ENCODE measurements around the gene GDPD2. TPM values are rescaled to one million over a fixed set of nuclear protein-coding genes. Genes with fewer than 3 reads are reported as not detected.

GDPD2 gene
- total RNA-seq, 4 donors from 2014 or later = not detected

GRCh38 chrX:70456256-70456655 lies 33.1 kb downstream of the GDPD2 start:
- no peak for TF ChIP-seq CTCF (IDR thresholded peaks at IDR 0.05; ENCODE audit: low read depth)

- no peak for TF ChIP-seq CTCF (IDR thresholded peaks at IDR 0.05; ENCODE audit: low read depth)
Observed at GRCh38 chrX:70461026-70461425, 37.9 kb downstream of the GDPD2 start.

- no peak for TF ChIP-seq CTCF (IDR thresholded peaks at IDR 0.05; ENCODE audit: low read depth)
Observed at GRCh38 chrX:70464051-70464450, 40.9 kb downstream of the GDPD2 start.

- no peak for TF ChIP-seq CTCF (IDR thresholded peaks at IDR 0.05; ENCODE audit: low read depth)
Observed at GRCh38 chrX:70466968-70467367, 43.9 kb downstream of the GDPD2 start.

GRCh38 chrX:70468709-70469108 lies 45.6 kb downstream of the GDPD2 start:
- no peak for TF ChIP-seq CTCF (IDR thresholded peaks at IDR 0.05; ENCODE audit: low read depth)

GRCh38 chrX:70470850-70471289 lies 47.8 kb downstream of the GDPD2 start:
- TF ChIP-seq CTCF (IDR thresholded peaks at IDR 0.05; ENCODE audit: low read depth) = no peak

GRCh38 chrX:70476166-70476933 lies 53.2 kb downstream of the GDPD2 start:
- TF ChIP-seq CTCF (IDR thresholded peaks at IDR 0.05; ENCODE audit: low read depth) = no peak
